ENCODE data around the gene IL36G. TPM values are rescaled to one million over a fixed set of nuclear protein-coding genes. Genes with fewer than 3 reads are reported as not detected.
A peak's percentile ranks its signal among the peaks of the same experiment; 100 is the strongest.
"Not testable (repeated sequence)": the region's sequence is repeated elsewhere in the genome, so short reads cannot be mapped to it uniquely, and the experiment has no call there.

IL36G gene
- total RNA-seq: not detected in 2 replicates
- not detected for polyA plus RNA-seq (2012)

- DNase-seq (ENCODE audit: low read depth): no peak
These were observed at the start of gene IL36G for GRCh38 chr2:112977559-112978056. IL36G (plus strand) TSS chr2:112978006; CDS start chr2:112978639, 633 bp downstream.

- no peak for DNase-seq (ENCODE audit: low read depth)
These were observed 44.5 kb upstream of the IL36G start for GRCh38 chr2:112933261-112933660.

DNA sequence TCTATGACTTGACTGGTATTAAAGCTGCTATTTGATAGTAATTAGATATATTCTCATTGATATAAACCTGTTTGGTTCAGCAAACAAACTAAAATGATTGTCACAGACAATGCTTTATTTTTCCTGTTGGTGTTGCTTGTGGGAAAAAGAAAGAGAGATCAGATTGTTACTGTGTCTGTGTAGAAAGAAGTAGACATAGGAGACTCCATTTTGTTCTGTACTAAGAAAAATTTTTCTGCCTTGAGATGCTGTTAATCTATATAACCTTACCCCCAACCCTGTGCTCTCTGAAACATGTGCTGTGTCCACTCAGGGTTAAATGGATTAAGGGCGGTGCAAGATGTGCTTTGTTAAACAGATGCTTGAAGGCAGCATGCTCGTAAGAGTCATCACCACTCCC lies 43.7 kb upstream of the IL36G start:
- not testable (repeated sequence) for DNase-seq (ENCODE audit: low read depth)

- no peak for DNase-seq (ENCODE audit: low read depth)
These were observed 40.9 kb upstream of the IL36G start for GRCh38 chr2:112936927-112937232.

- peak; percentile 28 for DNase-seq (ENCODE audit: low read depth)
These were observed 38.9 kb upstream of the IL36G start for GRCh38 chr2:112938904-112939303.

DNA sequence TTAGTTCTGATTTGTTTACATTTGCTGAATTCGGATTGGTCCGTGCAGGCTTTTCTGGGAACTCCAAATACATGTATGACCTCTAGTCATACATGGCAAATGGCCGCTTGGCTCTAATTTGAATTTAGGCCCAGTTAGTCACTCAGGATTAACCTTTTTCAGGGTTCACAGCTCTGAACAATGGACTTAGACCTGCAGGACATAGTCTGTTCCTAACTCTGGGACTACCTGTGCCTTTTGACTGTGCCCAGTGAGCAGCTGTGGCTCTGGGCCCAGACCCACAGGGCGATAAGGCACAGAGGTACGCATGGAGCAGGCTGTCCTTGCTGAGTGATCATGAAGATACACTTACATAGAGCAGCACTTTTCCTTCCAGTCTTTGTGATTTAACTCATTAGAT lies 38.4 kb upstream of the IL36G start:
- DNase-seq (ENCODE audit: low read depth): no peak

- no peak for DNase-seq (ENCODE audit: low read depth)
These were observed 36.8 kb upstream of the IL36G start for GRCh38 chr2:112940859-112941625.

DNA sequence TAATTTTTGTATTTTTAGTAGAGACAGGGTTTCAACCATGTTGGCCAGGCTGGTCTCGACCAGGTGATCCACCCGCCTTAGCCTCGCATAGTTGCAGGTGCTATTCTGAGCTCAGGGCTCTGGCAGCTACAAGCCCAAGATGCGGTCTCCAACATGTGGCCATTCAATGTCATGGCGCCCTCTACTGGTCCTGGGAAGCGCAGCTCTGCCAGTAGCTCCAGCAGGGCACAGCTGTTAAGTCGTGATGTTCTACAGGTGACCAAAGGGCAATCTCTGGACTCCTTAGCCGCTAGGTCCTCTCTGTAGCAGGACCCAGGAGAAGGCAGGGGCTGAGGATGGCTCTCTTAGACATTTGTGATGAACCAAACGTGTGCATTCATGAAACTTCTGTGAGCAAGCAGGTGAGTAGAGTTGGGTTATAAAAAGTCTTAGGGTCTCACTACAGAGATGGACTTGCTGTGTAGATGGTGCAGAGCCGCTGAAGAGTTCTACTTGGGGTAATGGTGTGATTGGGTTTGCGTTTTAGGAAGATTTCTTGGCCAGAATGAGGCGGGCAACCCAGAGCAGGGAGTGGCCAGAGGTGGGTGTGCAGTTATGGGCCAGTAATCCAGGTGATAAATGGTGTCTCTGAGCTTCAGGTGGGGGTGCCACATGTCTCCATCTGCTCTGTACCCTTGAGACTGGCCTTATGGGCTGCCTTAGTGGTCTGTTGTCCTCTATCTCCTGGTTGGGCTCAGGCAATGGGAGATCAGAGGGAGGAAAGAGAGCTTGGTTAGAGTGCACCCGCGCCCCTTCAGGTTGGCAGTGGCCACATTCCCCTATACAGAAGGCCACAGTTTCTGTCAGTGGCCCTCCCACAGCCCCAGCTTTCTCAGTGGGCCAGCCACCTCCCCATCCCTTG lies 35.8 kb upstream of the IL36G start:
- peak; percentile 76 for DNase-seq (ENCODE audit: low read depth)

- no peak for DNase-seq (ENCODE audit: low read depth)
These were observed 35.2 kb upstream of the IL36G start for GRCh38 chr2:112942654-112943002.

- DNase-seq (ENCODE audit: low read depth): no peak
These were observed 32.8 kb upstream of the IL36G start for GRCh38 chr2:112944971-112945370.

DNA sequence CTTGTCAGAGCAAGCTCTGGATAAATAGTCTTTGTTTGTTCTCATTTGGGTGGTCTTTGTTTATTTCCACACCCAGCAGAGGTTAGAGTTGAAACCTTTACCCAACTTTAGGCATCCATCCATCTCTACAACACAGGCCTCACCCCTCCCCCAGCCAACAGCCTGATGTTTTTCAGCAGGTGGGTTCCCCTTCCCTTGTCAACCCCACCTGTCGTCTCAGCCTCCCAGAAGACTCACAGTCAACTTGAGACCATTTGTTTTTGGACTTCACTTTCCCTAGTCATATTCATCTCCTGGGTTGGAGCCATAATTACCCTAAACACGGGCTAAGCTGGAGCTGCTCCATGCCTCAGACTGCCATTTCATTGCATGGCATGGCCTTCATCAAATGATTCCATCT lies 31.7 kb upstream of the IL36G start:
- DNase-seq (ENCODE audit: low read depth): peak; percentile 10

DNA sequence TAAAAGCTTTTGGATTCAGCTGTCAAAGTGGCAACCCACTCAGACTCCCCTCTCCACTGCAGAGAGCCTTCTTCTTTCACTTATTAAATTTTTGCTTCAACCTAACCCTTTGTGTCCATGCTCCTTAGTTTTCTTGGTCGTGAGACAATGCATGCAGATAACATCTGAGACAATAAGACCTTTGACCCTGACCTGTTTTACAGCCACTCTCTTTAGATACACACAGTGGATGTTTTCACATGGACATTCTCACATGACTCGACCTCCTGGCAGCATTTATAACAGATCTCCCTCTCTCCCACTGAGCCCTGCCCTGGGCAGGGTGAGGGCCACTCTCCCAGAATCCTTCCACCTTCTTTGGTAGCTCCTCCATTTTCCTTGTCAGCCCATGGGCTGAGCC lies 30.4 kb upstream of the IL36G start:
- no peak for DNase-seq (ENCODE audit: low read depth)

GRCh38 chr2:112949456-112949855 lies 28.4 kb upstream of the IL36G start:
- DNase-seq (ENCODE audit: low read depth): no peak

DNA sequence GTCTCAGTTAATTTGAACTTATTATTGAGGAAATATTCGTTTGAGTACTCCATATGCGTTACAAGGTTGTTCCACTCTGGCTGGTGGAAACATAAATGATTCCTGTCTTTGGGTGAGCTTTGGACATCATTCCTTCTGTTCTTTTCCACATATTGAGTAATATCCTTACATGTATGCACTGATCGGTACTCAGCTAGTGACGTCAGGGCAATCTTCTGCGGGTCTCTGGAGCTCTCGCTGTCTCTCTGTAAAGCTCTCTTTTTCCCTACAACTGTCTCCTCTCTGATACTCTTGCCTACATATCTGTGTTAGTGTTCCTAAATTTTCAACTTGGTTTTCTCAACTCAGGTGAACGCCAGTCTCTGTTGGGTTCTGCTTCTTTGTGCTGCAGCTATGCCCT lies 23.4 kb upstream of the IL36G start:
- DNase-seq (ENCODE audit: low read depth): no peak

- DNase-seq (ENCODE audit: low read depth): no peak
These were observed 20.3 kb upstream of the IL36G start for GRCh38 chr2:112957511-112957910.

- peak; percentile 72 for DNase-seq (ENCODE audit: low read depth)
These were observed 19.2 kb upstream of the IL36G start for GRCh38 chr2:112958428-112959108.

DNA sequence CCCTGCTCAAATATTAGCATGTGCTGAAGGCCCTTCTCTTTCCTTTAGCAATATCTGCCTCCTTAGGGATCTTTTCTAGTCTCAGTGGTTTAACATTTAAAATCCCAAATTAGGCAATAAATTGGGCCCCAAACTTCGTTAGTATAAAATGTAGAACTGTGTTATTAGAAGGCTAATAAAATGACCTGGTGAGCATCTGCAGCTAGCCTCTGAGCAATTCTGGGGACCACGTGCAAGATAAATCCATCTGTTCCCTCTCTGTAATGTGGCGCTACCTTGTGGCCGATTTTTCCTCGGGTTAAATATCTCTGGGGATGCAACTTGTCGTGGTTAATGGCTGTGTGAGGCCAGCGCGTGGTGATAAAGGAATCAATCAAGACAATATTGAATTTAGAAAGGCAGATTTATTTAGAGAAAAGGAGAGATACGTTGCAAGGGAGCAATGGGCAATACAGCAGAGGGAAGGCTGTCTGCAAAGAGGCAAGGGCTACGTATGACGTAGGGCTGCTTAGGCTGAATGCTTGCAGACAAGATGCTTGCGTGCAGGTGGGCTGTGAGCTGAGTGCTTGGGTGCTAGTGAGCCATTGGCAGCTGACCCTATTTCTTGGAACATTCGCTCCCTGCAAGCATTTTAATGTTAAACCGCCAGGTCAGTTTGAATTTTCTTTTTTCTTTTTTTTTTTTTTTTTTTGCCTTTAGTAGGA lies 18.5 kb upstream of the IL36G start:
- peak; percentile 4 for DNase-seq (ENCODE audit: low read depth)

DNA sequence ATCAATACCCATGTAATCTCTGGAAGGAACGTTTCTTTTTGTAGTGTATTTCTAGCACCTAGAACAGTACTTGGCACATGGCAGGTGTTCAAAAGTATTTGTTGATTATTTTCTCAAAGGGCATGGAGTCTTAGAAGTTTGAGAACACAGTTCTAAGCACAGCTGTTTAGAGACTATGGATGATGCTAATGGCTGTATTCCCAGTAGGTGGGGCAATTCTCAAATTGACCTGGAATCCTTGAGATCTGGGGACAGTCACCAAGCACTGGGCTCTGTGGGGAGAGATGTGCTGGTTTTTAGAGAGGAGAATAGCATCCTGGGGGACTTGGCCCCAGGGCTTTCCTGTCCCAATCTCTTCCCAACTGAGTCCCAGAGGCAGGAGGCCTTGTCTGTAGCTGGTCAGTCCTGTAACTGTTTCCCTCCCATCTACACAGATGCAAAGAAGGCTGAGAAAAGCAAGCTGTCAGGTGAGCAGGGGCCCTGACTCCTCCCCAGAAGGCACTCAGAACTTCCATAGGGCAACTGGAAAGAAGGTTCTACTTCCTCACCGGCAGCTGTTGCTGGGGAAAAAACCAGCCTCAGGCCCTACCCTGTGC lies 17.5 kb upstream of the IL36G start:
- no peak for DNase-seq (ENCODE audit: low read depth)

DNA sequence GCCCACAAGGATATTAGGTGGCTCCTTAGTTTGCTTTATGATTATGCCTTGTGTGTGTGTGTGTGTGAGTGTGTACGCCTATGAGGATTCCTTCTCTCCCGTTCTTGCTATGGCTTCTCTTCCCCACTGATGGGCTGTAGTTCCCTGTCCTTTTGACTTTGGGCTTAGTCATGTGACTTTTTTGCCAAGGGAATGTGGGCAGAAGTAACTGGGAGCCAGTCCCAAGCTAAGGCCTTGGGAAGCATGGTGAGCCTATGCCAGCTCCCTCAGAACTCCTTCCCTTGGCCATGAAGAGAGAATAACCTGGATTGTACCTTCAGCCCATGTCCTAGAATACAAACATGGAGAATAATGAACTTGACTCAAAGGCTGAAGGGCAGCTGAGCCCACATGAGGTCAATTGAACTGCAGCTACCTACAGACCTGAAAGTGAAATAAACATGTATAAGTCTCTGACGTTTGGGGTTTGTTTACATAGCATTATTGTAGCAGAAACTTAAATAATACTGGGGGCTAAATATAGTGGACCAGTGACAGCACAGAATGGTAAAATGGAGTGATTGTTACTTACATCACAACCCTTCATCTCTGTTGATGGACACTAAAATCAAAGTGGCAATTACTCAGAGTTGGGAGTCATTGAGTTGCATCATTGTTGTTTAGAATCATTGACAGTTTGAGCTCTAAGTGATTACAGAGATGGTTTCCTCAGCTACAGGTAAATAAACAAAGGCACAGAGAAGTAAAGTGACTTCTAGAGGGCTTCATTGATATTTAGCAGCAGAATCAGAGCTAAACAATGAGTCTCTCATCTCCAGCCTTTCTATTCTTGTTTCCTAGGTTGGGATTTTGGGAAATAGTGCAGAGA lies 15.3 kb upstream of the IL36G start:
- no peak for DNase-seq (ENCODE audit: low read depth)

GRCh38 chr2:112967023-112967422 lies 10.8 kb upstream of the IL36G start:
- DNase-seq (ENCODE audit: low read depth): no peak

All from myocyte (in vitro differentiated cells).